ENCODE data around the gene ZNF121.
"Not testable (repeated sequence)": the region's sequence is repeated elsewhere in the genome, so short reads cannot be mapped to it uniquely, and the experiment has no call there.

ZNF121 gene

DNA sequence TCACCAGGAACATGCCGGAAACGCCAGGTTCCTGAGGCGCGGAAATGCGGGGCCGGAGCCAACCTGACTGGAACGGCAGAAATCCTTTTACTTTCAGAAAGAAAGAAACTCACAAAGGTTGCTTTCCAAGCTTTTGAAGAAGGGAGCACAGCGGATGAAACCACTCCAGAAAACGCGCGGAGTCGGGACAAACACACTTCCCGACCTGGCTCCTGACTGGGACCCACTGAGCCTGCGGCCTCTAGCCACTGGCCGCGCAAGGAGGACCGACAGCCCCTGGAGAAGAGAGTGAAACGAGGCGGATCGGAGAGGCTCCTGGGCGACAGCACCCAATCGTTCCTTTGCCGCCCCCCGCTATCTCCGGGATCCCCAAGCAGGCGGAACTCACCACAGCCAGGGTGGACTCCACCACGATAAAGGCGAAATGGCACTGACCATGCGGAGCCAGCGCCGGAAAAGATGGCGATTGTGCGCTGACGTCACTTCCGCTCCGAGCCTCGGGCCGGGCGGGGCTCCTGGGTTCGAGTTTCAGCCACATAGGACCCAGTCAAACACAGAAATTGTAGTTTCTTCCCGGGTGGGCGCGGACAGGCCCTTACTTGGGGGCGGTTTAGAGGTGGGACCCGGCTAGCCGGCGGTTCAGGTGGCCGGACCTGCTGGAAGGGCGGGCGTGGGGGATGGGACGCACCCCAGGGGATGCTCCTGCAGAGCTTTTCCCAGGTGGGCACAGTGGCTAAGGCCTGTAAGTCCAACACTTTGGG, at the start of gene ZNF121:
ZNF121 (minus strand) TSS at position 432 of the 761 bp plus-strand sequence. CDS start 16,407 bp downstream, outside the sequence.
- DNase-seq = peak; percentile 88

- no peak for DNase-seq
Measured at GRCh38 chr19:9627856-9628255, 43.6 kb upstream of the ZNF121 start.

DNA sequence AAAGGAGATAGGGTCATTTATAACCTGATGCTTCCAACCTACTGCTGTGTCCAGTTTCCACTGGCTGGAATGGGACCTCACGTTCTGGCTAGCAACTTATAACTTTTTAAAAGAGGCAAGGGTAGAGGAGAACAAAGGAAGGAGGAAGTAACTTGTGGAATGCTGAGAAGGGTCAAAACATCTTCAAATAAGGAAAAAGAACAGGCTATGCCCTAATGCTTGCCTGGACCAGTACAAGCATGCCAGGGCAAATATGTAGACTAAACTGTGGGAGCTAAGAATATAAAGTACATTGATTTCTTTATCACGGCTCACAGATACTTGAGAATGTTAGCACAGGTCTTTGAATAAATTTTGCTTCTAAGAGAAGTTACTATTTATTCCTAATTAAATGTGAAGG, 38.2 kb upstream of the ZNF121 start:
- no peak for DNase-seq

GRCh38 chr19:9621156-9622037, 37.1 kb upstream of the ZNF121 start, which contains the start of gene ZNF561:
ZNF561 (minus strand) TSS chr19:9621232; CDS start chr19:9619456, 1,776 bp downstream.
- peak; percentile 87 for DNase-seq

GRCh38 chr19:9620842-9621155, 36.5 kb upstream of the ZNF121 start:
- DNase-seq = no peak

DNA sequence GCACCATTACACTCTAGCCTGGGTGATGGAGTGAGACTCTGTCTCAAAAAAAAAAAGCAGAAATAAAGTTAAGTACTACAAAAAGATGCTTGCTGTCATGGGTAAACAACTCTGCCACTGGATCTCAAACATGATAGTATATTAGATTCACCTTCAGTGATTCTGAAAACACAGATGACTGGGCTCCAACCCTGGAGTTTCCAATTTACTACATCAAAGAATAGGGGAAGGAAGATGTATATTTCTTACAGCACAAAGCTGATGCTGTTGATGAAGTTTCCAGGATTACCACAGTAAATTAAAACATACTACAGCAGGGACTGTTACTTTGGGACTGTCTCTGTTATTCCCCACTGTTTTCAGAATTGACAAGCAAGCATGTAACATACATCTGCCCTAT, 31.5 kb upstream of the ZNF121 start:
- DNase-seq = no peak

DNA sequence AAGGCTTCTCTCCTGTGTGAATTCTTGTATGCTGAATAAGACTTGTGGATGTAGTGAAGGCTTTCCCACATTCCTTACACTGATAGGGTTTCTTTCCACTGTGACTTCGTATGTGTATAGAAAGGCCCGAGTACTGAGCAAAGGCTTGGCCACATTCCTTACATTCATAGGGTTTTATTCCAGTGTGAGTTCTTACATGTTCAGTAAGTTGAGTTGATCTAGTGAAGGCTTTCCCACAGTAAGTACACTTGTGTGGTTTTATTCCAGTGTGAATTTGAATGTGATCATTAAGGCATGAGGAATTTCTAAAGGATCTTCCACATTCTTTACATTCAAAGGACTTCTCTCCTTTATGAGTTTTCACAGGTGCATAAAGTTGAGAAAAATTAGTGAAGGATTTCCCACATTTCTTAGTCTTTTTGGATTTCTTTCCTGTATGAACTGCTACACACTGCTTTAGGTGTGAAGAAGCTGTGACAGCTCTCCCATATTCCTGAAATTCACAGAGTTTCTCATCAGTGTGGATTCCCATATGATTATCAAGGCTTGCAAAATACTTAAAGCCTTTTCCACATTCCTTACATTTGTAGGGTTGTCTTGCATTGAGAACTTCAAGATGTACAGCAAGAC, 26.3 kb upstream of the ZNF121 start:
- no peak for DNase-seq

GRCh38 chr19:9608912-9609311, 24.6 kb upstream of the ZNF121 start:
- DNase-seq = no peak

- DNase-seq = no peak
Measured at GRCh38 chr19:9597027-9597426, 12.7 kb upstream of the ZNF121 start.

DNA sequence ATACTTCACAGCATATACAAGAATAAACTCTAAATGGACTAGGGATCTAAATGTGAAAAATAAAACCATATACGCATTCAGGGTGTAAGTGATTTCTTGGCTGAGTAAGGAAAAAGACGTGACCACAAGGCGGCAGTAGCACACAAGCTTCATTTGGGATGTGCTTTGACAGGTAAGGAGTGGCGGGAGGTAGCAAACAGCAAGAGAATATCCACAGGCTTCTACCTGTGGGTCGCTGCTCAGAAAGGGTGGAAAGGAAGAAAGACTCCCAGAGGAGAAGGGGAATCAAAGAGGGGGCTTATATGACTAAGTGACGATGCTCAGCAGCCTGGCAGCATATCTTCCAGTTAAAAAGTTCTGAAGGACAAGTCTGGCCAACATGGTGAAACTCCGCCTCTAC, 2.5 kb upstream of the ZNF121 start:
- DNase-seq = peak; percentile 82

GRCh38 chr19:9582081-9582725, 2.1 kb downstream of the ZNF121 start:
- DNase-seq = not testable (repeated sequence)

GRCh38 chr19:9580728-9581127, 3.6 kb downstream of the ZNF121 start:
- no peak for DNase-seq

- no peak for DNase-seq
Measured at GRCh38 chr19:9570255-9570654, 14.0 kb downstream of the ZNF121 start.

- DNase-seq = peak; percentile 8
Measured at GRCh38 chr19:9566729-9567128, 17.6 kb downstream of the ZNF121 start.

DNA sequence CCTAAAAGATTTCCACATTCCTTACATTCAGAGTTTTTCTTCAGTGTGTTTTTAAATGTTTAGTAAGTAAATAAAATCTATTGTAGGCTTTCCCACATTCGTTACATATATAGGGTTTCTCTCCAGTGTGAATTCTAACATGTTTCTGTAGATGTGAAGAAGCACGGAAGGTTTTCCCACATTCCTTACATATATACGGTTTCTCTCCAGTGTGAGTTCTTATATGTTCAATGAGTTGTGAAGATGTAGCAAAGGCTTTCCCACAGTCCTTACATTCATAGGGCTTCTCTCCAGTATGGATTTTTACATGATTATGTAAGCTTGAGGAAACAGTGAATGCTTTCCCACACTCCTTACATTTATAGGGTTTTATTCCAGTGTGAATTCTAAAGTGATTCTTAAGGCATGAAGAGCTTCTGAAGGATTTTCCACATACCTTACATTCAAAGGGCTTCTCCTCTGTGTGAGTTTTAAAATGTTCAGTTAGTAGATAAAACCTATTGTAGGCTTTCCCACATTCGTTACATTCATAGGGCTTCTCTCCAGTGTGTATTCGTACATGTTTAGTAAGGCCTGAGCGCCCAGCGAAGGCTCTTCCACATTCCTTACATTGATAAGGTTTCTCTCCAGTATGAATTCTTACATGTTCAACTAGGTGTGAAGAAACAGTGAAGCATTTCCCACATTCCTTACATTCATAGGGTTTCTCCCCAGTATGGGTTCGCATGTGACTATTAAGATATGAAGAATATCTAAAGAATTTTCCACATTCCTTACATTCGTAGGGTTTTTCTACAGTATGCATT, 18.2 kb downstream of the ZNF121 start:
- peak; percentile 46 for DNase-seq

GRCh38 chr19:9552536-9553274, 31.6 kb downstream of the ZNF121 start:
- DNase-seq = no peak

DNA sequence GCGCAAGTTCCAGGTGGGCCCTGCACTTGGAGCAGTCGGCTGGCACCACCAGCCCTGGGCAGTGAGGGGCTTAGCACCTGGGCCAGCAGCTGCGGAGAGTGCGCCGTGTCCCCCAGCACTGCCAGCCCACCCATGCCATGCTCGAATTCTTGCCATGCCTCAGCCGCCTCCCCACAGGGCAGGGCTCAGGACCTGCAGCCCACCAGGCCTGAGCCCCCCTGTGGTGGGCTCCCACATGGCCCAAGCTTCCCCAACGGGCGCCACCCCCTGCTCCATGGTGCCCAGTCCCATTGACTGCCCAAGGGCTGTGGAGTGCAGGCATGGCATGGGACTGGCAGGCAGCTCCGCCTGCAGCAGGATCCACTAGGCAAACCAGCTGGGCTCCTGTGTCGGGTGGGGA, 36.4 kb downstream of the ZNF121 start:
- DNase-seq = no peak

- not testable (repeated sequence) for DNase-seq
Measured at GRCh38 chr19:9541281-9541680, 43.0 kb downstream of the ZNF121 start.

- DNase-seq = not testable (repeated sequence)
Measured at GRCh38 chr19:9539921-9540320, 44.4 kb downstream of the ZNF121 start.

DNA sequence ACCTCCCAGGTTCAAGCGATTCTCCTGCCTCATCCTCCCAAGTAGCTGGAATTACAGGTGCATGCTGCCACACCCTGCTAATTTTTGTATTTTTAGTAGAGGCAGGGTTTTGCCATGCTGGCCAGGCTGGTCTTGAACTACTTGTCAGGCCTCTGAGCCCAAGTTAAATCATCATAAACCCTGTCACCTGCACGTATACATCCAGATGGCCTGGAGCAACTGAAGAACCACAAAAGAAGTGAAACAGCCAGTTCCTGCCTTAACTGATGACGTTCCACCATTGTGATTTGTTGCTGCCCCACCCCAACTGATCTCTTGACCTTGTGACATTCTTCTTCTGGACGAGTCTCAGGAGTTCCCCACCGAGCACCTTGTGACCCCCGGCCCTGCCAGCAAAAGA, 45.1 kb downstream of the ZNF121 start:
- not testable (repeated sequence) for DNase-seq
